CD4-positive, alpha-beta T cell treated with Interleukin-4 for 4 hours (primary cell): ENCODE data around the gene MTA3.

Source experiments
- DNase-seq: peaks from one replicate; pipeline ENCODE4 v3.0.0-alpha.2; 2020

Gene MTA3

GRCh38 chr2:42742740-42743658 is 174.6 kb downstream of the MTA3 start:
- no peak for DNase-seq

GRCh38 chr2:42743659-42743990 is 175.2 kb downstream of the MTA3 start:
- no peak for DNase-seq

GRCh38 chr2:42744545-42745082 is 176.2 kb downstream of the MTA3 start:
- DNase-seq = no peak

- no peak for DNase-seq
Measured at GRCh38 chr2:42747422-42747821, 179.0 kb downstream of the MTA3 start.

GRCh38 chr2:42748840-42749239 is 180.4 kb downstream of the MTA3 start:
- DNase-seq = no peak

GRCh38 chr2:42752314-42752713 is 183.9 kb downstream of the MTA3 start:
- DNase-seq = peak; percentile 17

GRCh38 chr2:42752816-42753813 is 184.7 kb downstream of the MTA3 start:
- no peak for DNase-seq

- DNase-seq = no peak
Measured at GRCh38 chr2:42754021-42754775, 185.8 kb downstream of the MTA3 start.

GRCh38 chr2:42754776-42755140 is 186.3 kb downstream of the MTA3 start:
- DNase-seq = no peak

- no peak for DNase-seq
Measured at GRCh38 chr2:42755191-42755880, 186.9 kb downstream of the MTA3 start.

- DNase-seq = no peak
Measured at GRCh38 chr2:42756150-42756775, 187.8 kb downstream of the MTA3 start.

- no peak for DNase-seq
Measured at GRCh38 chr2:42756966-42757513, 188.6 kb downstream of the MTA3 start.

GRCh38 chr2:42757981-42758740 is 189.7 kb downstream of the MTA3 start:
- no peak for DNase-seq

- DNase-seq = no peak
Measured at GRCh38 chr2:42758751-42759150, 190.3 kb downstream of the MTA3 start.

GRCh38 chr2:42761554-42761953 is 193.1 kb downstream of the MTA3 start:
- DNase-seq = no peak

- no peak for DNase-seq
Measured at GRCh38 chr2:42762155-42762554, 193.7 kb downstream of the MTA3 start.

GRCh38 chr2:42762823-42763804 is 194.7 kb downstream of the MTA3 start:
- no peak for DNase-seq

- DNase-seq = no peak
Measured at GRCh38 chr2:42764096-42764495, 195.7 kb downstream of the MTA3 start, which contains the start of gene OXER1. Gene OXER1, minus strand, starts transcription at chr2:42764135. Its CDS starts 73 bp downstream, at chr2:42764062.

- no peak for DNase-seq
Measured at GRCh38 chr2:42764901-42765300, 196.5 kb downstream of the MTA3 start.
